Suprapubic skin (tissue), 4 donors: ENCODE measurements around the gene GATAD1. TPM values are rescaled to one million over a fixed set of nuclear protein-coding genes. Genes with fewer than 3 reads are reported as not detected.

ENCODE experiments used
- DNase-seq, 2 donors: peaks; one replicate each; pipeline ENCODE4 v3.0.0-alpha.2; 2019; ENCODE audit warnings: low spot score in 2 of 2
- H3K27ac ChIP-seq: fragments of 200-600 bp; sonication (generic); one replicate; pipeline ENCODE4 v1.5.1; 2019
- H3K27me3 ChIP-seq: fragments of 200-600 bp; sonication (generic); one replicate; pipeline ENCODE4 v1.5.1; 2019
- H3K36me3 ChIP-seq: fragments of 200-600 bp; sonication (generic); one replicate; pipeline ENCODE4 v1.5.1; 2019
- H3K4me1 ChIP-seq: fragments of 200-600 bp; sonication (generic); one replicate; pipeline ENCODE4 v1.5.1; 2019
- H3K4me3 ChIP-seq: fragments of 200-600 bp; sonication (generic); one replicate; pipeline ENCODE4 v1.5.1; 2019; ENCODE audit warnings: mild to moderate bottlenecking
- H3K9me3 ChIP-seq: fragments of 200-600 bp; sonication (generic); one replicate; pipeline ENCODE4 v1.5.1; 2019
- EP300 ChIP-seq: sonication (generic); formaldehyde crosslinking; IDR thresholded peaks from one replicate; pipeline ENCODE4 v1.6.1; 2017; ENCODE audit warnings: antibody characterized with exemption
- POLR2A ChIP-seq, 2 donors: fragments of 450-650 bp; IDR thresholded peaks; one replicate each; pipeline ENCODE4 v1.6.1; 2017; ENCODE audit warnings: antibody characterized with exemption in 2 of 2, mild to moderate bottlenecking in 2 of 2, moderate library complexity in 2 of 2
- POLR2AphosphoS5 ChIP-seq, 3 donors: sonication (generic); formaldehyde crosslinking; IDR thresholded peaks; one replicate each; pipeline ENCODE4 v1.6.1; 2017; ENCODE audit warnings: antibody characterized with exemption in 3 of 3
- WGBS: methylation state at CpG from one replicate; pipeline ENCODE4 v1.1.5; 2018; 5-methylcytosine and 5-hydroxymethylcytosine counted together
- total RNA-seq, 4 donors: library from RNA; depleted of rRNA; stranded (reverse); fragments of >200 nt; gene quantifications; one replicate each; pipeline ENCODE4 v1.1.0, GENCODE V29; 2016
- TF ChIP-seq, protein P1 (sequence below), 2 donors: fragments of 200-600 bp in 1 of 2; fragments of 450-650 bp in 1 of 2; sonication (generic) in 1 of 2; IDR thresholded peaks; one replicate each; pipeline ENCODE4 v1.5.1; 2016 to 2019; ENCODE audit warnings: antibody characterized with exemption in 2 of 2, mild to moderate bottlenecking in 1 of 2, moderate library complexity in 1 of 2

Gene GATAD1
- total RNA-seq, 4 donors from 2014 or later: 11.6 to 70.6 (median 17.8) TPM

DNA sequence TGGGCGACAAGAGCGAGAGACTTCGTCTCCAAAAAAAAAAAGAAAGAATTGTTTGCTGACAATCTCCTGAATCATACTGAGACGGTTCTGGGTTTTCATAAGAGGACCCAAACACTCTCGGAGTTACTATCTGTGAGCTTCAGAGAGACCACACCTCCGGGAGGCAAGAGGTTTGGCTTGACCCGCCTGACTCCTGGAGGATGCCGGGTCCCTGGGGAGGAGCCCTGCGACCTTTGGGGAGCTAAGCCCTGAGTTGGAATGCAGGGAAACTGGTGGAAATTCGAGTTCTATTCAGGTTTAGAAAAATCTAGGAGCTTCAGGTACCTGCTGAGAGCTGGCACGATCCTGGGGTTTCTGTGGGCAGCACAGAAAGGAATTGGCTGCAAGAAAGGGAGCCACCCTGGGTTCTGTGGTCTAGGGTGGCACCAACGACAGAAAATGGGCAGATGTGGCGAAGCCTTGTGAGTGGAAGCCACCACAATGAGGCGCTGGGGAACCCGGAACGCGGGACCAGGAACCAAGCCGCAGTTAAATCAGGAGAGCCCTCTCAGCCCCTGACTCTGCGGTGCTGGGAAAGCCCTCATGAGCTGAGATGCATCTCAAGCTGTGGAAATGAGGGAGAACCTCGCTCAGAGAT is 21.9 kb upstream of the GATAD1 start:
- no peak overlapping the region for H3K4me3 ChIP-seq
- H3K27me3 ChIP-seq: peaks cover 5% of the 10 kb centered on the region
- H3K27ac ChIP-seq: no peak overlapping the region
- H3K4me1 ChIP-seq: peaks cover 4% of the 10 kb centered on the region
- TF ChIP-seq, protein P1, sequence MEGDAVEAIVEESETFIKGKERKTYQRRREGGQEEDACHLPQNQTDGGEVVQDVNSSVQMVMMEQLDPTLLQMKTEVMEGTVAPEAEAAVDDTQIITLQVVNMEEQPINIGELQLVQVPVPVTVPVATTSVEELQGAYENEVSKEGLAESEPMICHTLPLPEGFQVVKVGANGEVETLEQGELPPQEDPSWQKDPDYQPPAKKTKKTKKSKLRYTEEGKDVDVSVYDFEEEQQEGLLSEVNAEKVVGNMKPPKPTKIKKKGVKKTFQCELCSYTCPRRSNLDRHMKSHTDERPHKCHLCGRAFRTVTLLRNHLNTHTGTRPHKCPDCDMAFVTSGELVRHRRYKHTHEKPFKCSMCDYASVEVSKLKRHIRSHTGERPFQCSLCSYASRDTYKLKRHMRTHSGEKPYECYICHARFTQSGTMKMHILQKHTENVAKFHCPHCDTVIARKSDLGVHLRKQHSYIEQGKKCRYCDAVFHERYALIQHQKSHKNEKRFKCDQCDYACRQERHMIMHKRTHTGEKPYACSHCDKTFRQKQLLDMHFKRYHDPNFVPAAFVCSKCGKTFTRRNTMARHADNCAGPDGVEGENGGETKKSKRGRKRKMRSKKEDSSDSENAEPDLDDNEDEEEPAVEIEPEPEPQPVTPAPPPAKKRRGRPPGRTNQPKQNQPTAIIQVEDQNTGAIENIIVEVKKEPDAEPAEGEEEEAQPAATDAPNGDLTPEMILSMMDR (IDR thresholded peaks at IDR 0.05): no peak
- TF ChIP-seq EP300 (no peak), POLR2AphosphoS5 (IDR thresholded peaks at IDR 0.05) (no peak), POLR2A (IDR thresholded peaks at IDR 0.05) (no peak)
- H3K9me3 ChIP-seq: no peaks in the 10 kb centered on the region
- WGBS: 55% methylated on average over 20 of the region's 20 CpGs
- H3K36me3 ChIP-seq: no peaks in the 10 kb centered on the region
- no peak for DNase-seq

DNA sequence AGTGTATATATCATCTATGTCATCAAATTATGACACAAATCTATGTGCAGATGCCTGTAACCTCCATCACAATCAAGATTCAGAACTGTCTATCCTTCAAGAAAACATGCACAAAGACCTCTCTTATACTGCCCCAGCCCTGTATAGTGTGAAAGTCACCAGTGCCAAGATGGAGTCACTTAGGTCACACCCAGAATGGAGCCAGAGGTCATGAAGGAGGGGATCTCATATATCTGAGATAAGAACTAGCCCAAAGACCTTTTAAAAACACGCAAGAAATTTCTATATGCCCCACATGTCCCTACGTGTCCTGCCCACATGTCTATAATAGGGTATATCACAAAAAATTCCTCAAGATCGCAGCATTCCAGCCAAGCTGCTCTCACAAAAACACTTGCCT is 20.1 kb upstream of the GATAD1 start:
- WGBS: 74% methylated on average over 3 of the region's 3 CpGs
- Histone ChIP-seq H3K4me1 (peaks cover 4% of the 10 kb centered on the region), H3K9me3 (no peaks in the 10 kb centered on the region), H3K36me3 (no peaks in the 10 kb centered on the region), H3K27me3 (peaks cover 5% of the 10 kb centered on the region), H3K27ac (no peak overlapping the region), H3K4me3 (no peak overlapping the region)
- DNase-seq: no peak
- no peak for TF ChIP-seq POLR2AphosphoS5 (IDR thresholded peaks at IDR 0.05)
- TF ChIP-seq, protein P1 (IDR thresholded peaks at IDR 0.05): no peak
- TF ChIP-seq POLR2A (IDR thresholded peaks at IDR 0.05): no peak
- no peak for TF ChIP-seq EP300

DNA sequence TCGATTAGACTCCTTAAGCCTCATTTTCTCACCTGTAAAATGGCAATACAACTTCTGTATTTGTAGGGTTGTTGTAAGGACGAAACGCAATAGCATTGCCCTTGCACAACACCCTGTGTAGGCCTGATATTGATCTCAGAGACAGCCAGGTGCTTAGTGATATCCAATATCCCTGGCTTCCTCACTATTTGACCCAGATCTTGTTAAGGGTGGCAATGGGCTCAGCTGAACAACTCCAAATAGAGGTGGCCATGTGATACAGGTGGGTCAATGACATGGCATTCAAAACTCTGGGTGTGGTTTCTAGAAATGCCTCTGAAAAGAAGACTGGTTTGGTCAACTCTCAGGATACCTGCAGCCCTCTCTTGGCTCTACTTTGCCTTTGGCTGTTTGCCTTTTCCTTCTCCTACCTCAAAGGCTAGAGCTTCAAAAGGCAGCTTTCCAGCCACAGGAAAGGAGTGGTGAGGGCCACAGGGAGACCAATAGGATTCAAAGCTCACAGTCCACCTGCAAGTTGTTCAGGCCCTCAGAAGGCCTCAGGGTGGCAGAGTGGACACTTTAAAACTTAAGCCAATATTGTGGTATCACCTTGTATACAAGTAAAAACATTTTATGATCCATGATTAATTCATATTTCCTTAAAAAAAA is 14.9 kb upstream of the GATAD1 start:
- TF ChIP-seq EP300: no peak
- TF ChIP-seq, protein P1 (IDR thresholded peaks at IDR 0.05): no peak
- no peak for TF ChIP-seq POLR2AphosphoS5 (IDR thresholded peaks at IDR 0.05)
- TF ChIP-seq POLR2A (IDR thresholded peaks at IDR 0.05): no peak
- no peaks in the 10 kb centered on the region for H3K36me3 ChIP-seq

DNA sequence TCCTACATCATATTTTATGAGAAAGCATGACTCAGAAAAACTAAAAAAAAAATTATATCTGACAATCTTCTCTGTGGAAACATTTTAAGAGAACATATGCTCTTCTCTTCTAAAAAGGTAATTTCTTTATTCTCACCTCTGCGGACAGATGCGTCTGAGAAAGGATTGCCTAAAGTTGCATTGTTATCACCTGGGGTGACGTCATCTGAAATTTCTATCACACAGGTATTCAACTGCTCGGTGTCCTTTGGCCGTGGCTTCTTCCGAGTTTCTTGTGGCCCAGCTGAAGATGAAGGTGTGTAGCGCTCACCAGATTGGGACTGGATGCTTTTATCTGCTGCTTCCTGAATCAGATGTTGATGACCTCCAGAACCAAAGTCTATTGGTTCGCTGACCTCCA is 14.3 kb upstream of the GATAD1 start:
- H3K9me3 ChIP-seq: no peaks in the 10 kb centered on the region
- no peak for DNase-seq
- WGBS: 92% methylated on average over 8 of the region's 8 CpGs
- no peaks in the 10 kb centered on the region for H3K36me3 ChIP-seq
- TF ChIP-seq EP300: no peak
- no peak overlapping the region for H3K4me3 ChIP-seq
- H3K27ac ChIP-seq: no peak overlapping the region
- H3K27me3 ChIP-seq: no peaks in the 10 kb centered on the region
- no peaks in the 10 kb centered on the region for H3K4me1 ChIP-seq

More for the DNA sequence above, 14.9 kb upstream of the GATAD1 start:
- DNase-seq: no peak
- Histone ChIP-seq H3K27me3 (peaks cover 1% of the 10 kb centered on the region), H3K27ac (no peak overlapping the region), H3K9me3 (no peaks in the 10 kb centered on the region), H3K4me3 (no peak overlapping the region), H3K4me1 (no peaks in the 10 kb centered on the region)
- 77% methylated on average over 3 of the region's 3 CpGs for whole genome bisulfite sequencing

DNA sequence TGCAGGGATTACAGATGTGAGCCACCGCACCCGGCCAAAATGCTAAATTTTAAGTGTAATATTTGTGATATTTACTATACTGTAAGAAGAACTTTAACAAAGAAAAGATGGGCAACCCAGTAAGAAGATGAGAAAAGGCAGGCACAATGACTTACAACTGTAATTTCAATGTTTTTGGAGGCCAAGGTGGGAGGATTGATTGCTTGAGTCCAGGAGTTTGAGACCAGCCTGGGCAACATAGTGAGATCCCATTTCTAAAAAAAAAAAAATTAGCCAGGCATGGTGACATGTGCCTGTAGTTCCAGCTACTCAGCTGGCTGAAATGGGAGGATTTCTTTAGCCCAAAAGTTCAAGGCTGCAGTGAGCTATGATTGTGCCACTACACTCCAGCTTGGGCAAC is 11.7 kb upstream of the GATAD1 start:
- TF ChIP-seq, protein P1 (IDR thresholded peaks at IDR 0.05): no peak
- TF ChIP-seq POLR2AphosphoS5 (IDR thresholded peaks at IDR 0.05) (no peak), POLR2A (IDR thresholded peaks at IDR 0.05) (no peak), EP300 (no peak)
- Histone ChIP-seq H3K4me1 (no peaks in the 10 kb centered on the region), H3K36me3 (no peaks in the 10 kb centered on the region), H3K4me3 (no peak overlapping the region), H3K27me3 (no peaks in the 10 kb centered on the region), H3K27ac (no peak overlapping the region), H3K9me3 (no peaks in the 10 kb centered on the region)
- no peak for DNase-seq
- 94% methylated on average over 2 of the region's 2 CpGs for WGBS
